Dendritic cell treated with granulocyte-macrophage colony-stimulating factor and Interleukin-4, amounts not matched to agents 40 ng/mL and 50 ng/mL, for 4 days (primary cell): ENCODE data around the gene ZNF281.
"Not testable (repeated sequence)": the region's sequence is repeated elsewhere in the genome, so short reads cannot be mapped to it uniquely, and the experiment has no call there.

Source experiments
- H3K27ac Mint-ChIP-seq: one replicate; pipeline ENCODE4 v1.8.0; 2022; ENCODE audit warnings: mild to moderate bottlenecking, mixed read lengths
- H3K27me3 Mint-ChIP-seq: one replicate; pipeline ENCODE4 v1.8.0; 2022; ENCODE audit warnings: mild to moderate bottlenecking, mixed read lengths
- H3K36me3 Mint-ChIP-seq: one replicate; pipeline ENCODE4 v1.8.0; 2022; ENCODE audit warnings: low read depth, mixed read lengths
- H3K4me1 Mint-ChIP-seq: one replicate; pipeline ENCODE4 v1.8.0; 2022; ENCODE audit warnings: low read depth, mixed read lengths
- H3K4me3 Mint-ChIP-seq: one replicate; pipeline ENCODE4 v1.8.0; 2022; ENCODE audit warnings: mild to moderate bottlenecking, moderate library complexity, mixed read lengths
- H3K9me3 Mint-ChIP-seq: one replicate; pipeline ENCODE4 v1.8.0; 2022; ENCODE audit warnings: mixed read lengths
- intact Hi-C: fragments of 100-400 bp; cut with micrococcal nuclease; formaldehyde crosslinking; loops from one replicate; pipeline ENCODE4 v1.15.0; 2022

The ZNF281 gene

GRCh38 chr1:200369131-200369530 is 40.7 kb downstream of the ZNF281 start:
- H3K4me1 Mint-ChIP-seq, result peaks cover 47% of the 10 kb centered on the region

GRCh38 chr1:200368556-200368955 is 41.3 kb downstream of the ZNF281 start:
- Mint-ChIP-seq H3K36me3 (peaks cover 5% of the 10 kb centered on the region), H3K27me3 (no peaks in the 10 kb centered on the region), H3K9me3 (no peaks in the 10 kb centered on the region), H3K4me3 (no peak overlapping the region), H3K27ac (no peak overlapping the region), H3K4me1 (peaks cover 51% of the 10 kb centered on the region)
- intact Hi-C loops, result no loop called here

More at GRCh38 chr1:200369131-200369530, 40.7 kb downstream of the ZNF281 start:
- no peaks in the 10 kb centered on the region for H3K27me3 Mint-ChIP-seq
- H3K36me3 Mint-ChIP-seq, result peaks cover 5% of the 10 kb centered on the region
- H3K4me3 Mint-ChIP-seq, result no peak overlapping the region
- H3K9me3 Mint-ChIP-seq, result no peaks in the 10 kb centered on the region
- intact Hi-C loops, result no loop called here
- H3K27ac Mint-ChIP-seq, result no peak overlapping the region

- H3K27ac Mint-ChIP-seq, result no peak overlapping the region
- H3K4me1 Mint-ChIP-seq, result peaks cover 57% of the 10 kb centered on the region
- intact Hi-C loops, result no loop called here
Measured at GRCh38 chr1:200367841-200368534, 41.8 kb downstream of the ZNF281 start.

GRCh38 chr1:200366577-200367253 is 43.1 kb downstream of the ZNF281 start:
- intact Hi-C loops, result no loop called here
- Mint-ChIP-seq H3K27me3 (no peaks in the 10 kb centered on the region), H3K4me1 (peaks cover 54% of the 10 kb centered on the region), H3K4me3 (no peak overlapping the region), H3K9me3 (no peaks in the 10 kb centered on the region), H3K36me3 (peaks cover 5% of the 10 kb centered on the region), H3K27ac (peak overlapping the region; percentile 25)

More at GRCh38 chr1:200367841-200368534, 41.8 kb downstream of the ZNF281 start:
- Mint-ChIP-seq H3K27me3 (no peaks in the 10 kb centered on the region), H3K9me3 (no peaks in the 10 kb centered on the region), H3K4me3 (no peak overlapping the region), H3K36me3 (peaks cover 5% of the 10 kb centered on the region)

- H3K9me3 Mint-ChIP-seq, result no peaks in the 10 kb centered on the region
- H3K27me3 Mint-ChIP-seq, result no peaks in the 10 kb centered on the region
- H3K36me3 Mint-ChIP-seq, result peaks cover 5% of the 10 kb centered on the region
- H3K4me1 Mint-ChIP-seq, result peaks cover 54% of the 10 kb centered on the region
- peak overlapping the region; percentile 25 for H3K27ac Mint-ChIP-seq
- no peak overlapping the region for H3K4me3 Mint-ChIP-seq
- intact Hi-C loops, result no loop called here
Measured at GRCh38 chr1:200365897-200366426, 43.9 kb downstream of the ZNF281 start.

GRCh38 chr1:200364831-200365230 is 45.0 kb downstream of the ZNF281 start:
- Mint-ChIP-seq H3K4me1 (peaks cover 54% of the 10 kb centered on the region), H3K4me3 (no peak overlapping the region), H3K27ac (no peak overlapping the region), H3K36me3 (peaks cover 5% of the 10 kb centered on the region), H3K27me3 (no peaks in the 10 kb centered on the region), H3K9me3 (no peaks in the 10 kb centered on the region)
- intact Hi-C loops, result no loop called here

- no peaks in the 10 kb centered on the region for H3K9me3 Mint-ChIP-seq
- intact Hi-C loops, result no loop called here
- H3K36me3 Mint-ChIP-seq, result peaks cover 5% of the 10 kb centered on the region
- H3K4me3 Mint-ChIP-seq, result no peak overlapping the region
- H3K4me1 Mint-ChIP-seq, result peaks cover 54% of the 10 kb centered on the region
- peak overlapping the region; percentile 38 for H3K27ac Mint-ChIP-seq
- H3K27me3 Mint-ChIP-seq, result no peaks in the 10 kb centered on the region
Measured at GRCh38 chr1:200364091-200364759, 45.6 kb downstream of the ZNF281 start.

- Mint-ChIP-seq H3K27me3 (no peaks in the 10 kb centered on the region), H3K9me3 (no peaks in the 10 kb centered on the region), H3K36me3 (peaks cover 5% of the 10 kb centered on the region), H3K4me3 (peak overlapping the region; percentile 47), H3K27ac (peak overlapping the region; percentile 61), H3K4me1 (peaks cover 46% of the 10 kb centered on the region)
- intact Hi-C loops, result no loop called here
Measured at GRCh38 chr1:200363264-200363933, 46.4 kb downstream of the ZNF281 start.

GRCh38 chr1:200362421-200362820 is 47.4 kb downstream of the ZNF281 start:
- Mint-ChIP-seq H3K9me3 (no peaks in the 10 kb centered on the region), H3K4me1 (peaks cover 37% of the 10 kb centered on the region), H3K4me3 (no peak overlapping the region), H3K27ac (no peak overlapping the region), H3K36me3 (peaks cover 5% of the 10 kb centered on the region), H3K27me3 (no peaks in the 10 kb centered on the region)
- intact Hi-C loops, result no loop called here

- no peak overlapping the region for H3K27ac Mint-ChIP-seq
- no peaks in the 10 kb centered on the region for H3K36me3 Mint-ChIP-seq
- H3K9me3 Mint-ChIP-seq, result no peaks in the 10 kb centered on the region
- intact Hi-C loops, result no loop called here
- no peaks in the 10 kb centered on the region for H3K27me3 Mint-ChIP-seq
- peaks cover 34% of the 10 kb centered on the region for H3K4me1 Mint-ChIP-seq
- H3K4me3 Mint-ChIP-seq, result no peak overlapping the region
Measured at GRCh38 chr1:200359610-200360163, 50.1 kb downstream of the ZNF281 start.

GRCh38 chr1:200357925-200358324 is 51.9 kb downstream of the ZNF281 start:
- H3K36me3 Mint-ChIP-seq, H3K9me3 Mint-ChIP-seq, intact Hi-C loops, H3K27me3 Mint-ChIP-seq, H3K4me3 Mint-ChIP-seq, H3K27ac Mint-ChIP-seq: not testable (repeated sequence)
- H3K4me1 Mint-ChIP-seq, result peaks cover 39% of the 10 kb centered on the region

- Mint-ChIP-seq H3K4me1 (peaks cover 54% of the 10 kb centered on the region), H3K27ac (no peak overlapping the region), H3K36me3 (no peaks in the 10 kb centered on the region), H3K4me3 (no peak overlapping the region), H3K9me3 (no peaks in the 10 kb centered on the region), H3K27me3 (no peaks in the 10 kb centered on the region)
- intact Hi-C loops, result no loop called here
Measured at GRCh38 chr1:200355801-200356200, 54.0 kb downstream of the ZNF281 start.
